ENCODE data around the gene WDR83.
"Not testable (repeated sequence)": the region's sequence is repeated elsewhere in the genome, so short reads cannot be mapped to it uniquely, and the experiment has no call there.

The WDR83 gene

GRCh38 chr19:12681074-12681987 lies 14.7 kb downstream of the WDR83 start, which contains the start of gene DHPS:
Gene DHPS, minus strand, starts transcription at chr19:12681880. Its CDS starts 114 bp downstream, at chr19:12681766.
- DNase-seq, result peak; percentile 40 to 95 (median 82)

DNA sequence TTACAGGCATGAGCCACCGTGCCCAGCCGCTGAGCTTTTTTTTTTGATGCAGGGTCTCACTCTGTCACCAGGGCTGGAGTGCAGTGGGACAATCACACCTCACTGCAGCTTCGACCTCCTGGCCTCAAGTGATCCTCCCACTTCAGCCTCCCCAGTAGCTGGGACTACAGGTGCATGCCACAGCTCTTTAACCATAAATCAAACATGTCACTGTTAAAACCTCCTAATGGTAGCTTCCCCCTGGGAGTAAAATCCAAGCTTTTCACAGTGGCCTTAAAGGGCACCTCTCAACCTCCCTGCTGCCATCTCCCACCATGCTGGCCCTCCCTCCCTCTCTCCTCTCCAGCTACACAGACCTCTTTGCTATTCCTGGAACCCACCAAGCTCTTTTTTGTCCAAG lies 19.2 kb downstream of the WDR83 start:
- DNase-seq, result no peak

GRCh38 chr19:12687496-12688196 lies 21.0 kb downstream of the WDR83 start, which contains the start of gene GNG14:
Gene GNG14, plus strand, starts transcription at chr19:12687998. Its CDS starts 51 bp downstream, at chr19:12688049.
- no peak for DNase-seq

- DNase-seq, result no peak
Measured at GRCh38 chr19:12689012-12689411, 22.4 kb downstream of the WDR83 start.

- no peak for DNase-seq
Measured at GRCh38 chr19:12689581-12690216, 23.1 kb downstream of the WDR83 start.

GRCh38 chr19:12692960-12693359 lies 26.4 kb downstream of the WDR83 start:
- no peak for DNase-seq

GRCh38 chr19:12694641-12695040 lies 28.0 kb downstream of the WDR83 start:
- no peak for DNase-seq

DNA sequence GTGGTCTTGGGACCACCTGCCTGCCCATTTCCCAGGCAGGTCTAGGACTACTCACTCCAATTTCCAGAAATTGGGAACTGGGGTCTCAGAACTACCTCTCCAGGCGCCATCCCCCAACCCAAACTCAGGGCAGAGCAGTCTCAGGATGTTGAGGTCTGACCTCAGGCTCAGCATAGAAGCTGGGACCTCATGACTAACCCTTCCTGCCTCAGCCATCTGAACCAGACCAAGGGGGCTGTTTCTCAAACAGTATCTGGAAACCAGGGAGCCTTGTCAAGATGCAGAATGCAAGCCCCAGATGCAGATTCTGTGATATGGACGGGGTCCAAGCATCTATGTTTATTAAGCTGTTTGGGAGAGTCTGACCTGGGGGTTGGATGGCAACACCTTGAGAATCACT lies 28.5 kb downstream of the WDR83 start:
- no peak for DNase-seq

GRCh38 chr19:12695514-12695913 lies 28.9 kb downstream of the WDR83 start:
- DNase-seq, result no peak

GRCh38 chr19:12695997-12696365 lies 29.4 kb downstream of the WDR83 start:
- no peak for DNase-seq

DNA sequence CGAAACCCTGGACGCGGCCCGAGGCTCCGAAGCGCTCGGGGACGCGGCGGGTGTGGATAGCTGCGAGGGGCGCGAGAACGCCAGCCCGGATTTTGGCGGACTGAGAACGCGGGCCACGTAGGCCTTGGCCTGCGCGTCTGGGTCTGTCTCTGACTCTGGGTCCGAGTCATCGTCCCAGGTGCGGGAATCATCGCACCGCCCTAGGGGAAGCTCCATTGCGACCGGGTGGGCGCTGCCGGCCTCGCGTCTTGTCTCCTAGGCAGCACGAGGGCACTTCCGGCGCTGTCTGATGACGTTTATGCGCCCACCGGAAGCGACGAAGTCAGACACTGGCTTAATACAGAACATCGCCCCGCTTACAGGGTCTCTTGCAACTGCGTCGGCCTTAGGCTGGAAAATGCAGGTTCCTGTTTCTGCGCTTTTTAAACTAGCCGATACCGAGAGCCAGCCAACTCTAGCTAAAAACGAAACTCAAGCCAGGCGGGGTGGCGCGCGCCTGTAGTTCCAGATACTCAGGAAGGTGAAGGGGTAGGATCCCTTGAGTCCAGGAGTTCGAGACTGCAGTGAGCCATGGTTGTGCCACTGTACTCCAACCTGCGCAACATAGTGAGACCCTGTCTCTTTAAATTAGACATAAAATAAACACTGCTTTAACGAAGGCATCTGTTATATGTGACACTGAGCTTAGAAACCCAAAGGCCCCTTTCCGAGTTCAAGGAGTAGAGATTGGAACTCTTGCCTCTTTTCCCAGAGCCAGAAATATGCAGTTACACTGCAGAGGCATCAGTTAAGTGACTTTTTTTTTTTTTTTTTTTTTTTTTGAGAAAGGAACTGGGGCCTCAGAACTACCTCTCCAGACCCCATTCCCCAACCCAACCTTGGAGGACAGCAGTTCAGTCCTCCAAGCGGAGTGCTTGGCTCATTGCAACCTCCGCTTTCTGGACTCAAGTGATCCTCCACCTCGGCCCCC lies 30.0 kb downstream of the WDR83 start, which contains the start of gene FBXW9:
TSS of gene FBXW9 (minus strand) at position 266 of the 970 bp plus-strand sequence. CDS start at position 216, 50 bp downstream.
- DNase-seq, result peak; percentile 72 to 100 (median 92)

DNA sequence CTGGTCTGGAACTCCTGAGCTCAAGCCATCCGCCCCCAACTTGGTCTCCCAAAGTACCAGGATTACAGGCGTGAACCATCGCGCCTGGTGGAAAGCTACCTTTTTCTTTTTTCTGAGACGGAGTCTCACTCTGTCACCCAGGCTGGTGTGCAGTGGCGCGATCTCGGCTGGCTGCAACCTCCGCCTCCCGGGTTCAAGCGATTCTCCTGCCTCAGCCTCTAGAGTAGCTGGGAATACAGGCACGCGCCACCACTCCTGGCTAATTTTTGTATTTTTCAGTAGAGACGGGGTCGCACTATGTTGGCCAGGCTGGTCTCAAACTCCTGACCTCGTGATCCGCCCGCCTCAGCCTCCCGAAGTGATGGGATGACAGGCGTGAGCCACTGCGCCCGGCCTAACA lies 30.8 kb downstream of the WDR83 start:
- not testable (repeated sequence) for DNase-seq

DNA sequence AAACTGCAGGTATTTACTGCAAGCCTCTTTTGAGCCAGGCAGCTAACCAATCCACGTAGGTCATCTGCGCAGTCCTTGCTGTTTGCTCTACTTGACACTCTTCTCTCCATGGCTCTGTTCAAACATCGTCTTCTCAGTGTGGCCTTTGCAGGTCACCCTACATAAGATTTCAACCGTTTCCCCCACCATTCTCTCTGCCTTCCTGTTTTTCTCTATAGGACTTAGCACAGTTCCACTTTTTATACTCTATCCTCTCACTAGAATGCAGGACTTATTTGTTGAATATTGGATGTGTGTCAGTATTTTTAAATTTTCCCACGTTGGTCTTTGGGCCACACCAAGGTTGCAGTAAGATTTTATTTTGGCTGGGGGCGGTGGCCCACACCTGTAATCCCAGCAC lies 31.5 kb downstream of the WDR83 start:
- DNase-seq, result no peak

GRCh38 chr19:12701596-12702282 lies 35.1 kb downstream of the WDR83 start:
- DNase-seq, result no peak

GRCh38 chr19:12703046-12703445 lies 36.4 kb downstream of the WDR83 start:
- no peak for DNase-seq

DNA sequence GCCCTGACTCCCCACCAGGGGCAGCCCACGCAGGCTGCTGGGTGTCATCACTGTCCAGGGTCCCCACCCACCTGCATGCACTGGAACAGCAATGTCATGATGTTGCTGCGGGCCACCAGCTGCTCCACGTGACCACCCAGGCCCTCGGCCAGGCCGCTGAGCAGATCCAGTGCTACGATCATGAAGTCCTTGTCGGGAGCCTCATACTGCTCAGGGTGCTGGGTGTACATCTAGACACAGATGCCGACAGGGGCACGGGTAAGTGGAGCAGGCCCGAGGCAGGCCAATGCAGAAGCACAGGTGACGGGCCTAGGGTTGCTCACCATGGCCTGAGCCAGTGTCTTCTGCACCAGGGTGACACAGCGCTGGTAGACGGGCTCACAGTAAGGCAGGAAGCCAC lies 38.6 kb downstream of the WDR83 start:
- DNase-seq, result no peak

DNA sequence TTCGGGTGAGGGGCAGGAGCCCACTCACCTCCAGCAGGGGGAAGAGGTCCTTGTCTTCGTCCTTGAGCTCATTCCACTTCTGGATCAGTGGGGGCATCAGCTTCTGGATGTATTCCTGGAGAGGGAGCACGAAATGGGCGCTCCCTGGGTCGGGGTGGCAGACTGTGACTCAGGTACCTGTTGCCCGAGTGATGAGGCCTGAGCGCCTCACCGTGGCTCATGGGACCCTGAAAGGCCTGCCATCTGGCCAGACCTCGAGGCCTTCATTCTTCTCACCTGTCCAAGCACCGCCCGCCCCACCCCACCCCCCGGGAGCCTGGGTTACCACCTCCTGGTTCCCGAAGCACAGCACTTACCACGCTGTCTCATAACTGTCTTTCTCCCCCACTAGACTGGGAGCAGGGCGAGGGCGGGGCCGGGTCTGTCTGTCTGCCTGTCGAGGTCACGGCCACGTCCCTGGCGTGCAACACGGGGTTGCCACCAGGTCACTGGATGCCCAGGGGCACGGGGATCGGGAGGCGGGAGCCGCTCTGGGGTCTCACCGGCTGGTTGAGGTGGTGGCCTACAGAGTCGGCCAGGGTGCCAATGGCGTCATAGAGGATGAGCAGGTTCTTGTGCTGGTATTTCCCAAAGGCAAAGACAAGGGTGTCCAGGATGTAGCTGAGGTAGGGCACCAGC lies 39.2 kb downstream of the WDR83 start:
- no peak for DNase-seq

DNA sequence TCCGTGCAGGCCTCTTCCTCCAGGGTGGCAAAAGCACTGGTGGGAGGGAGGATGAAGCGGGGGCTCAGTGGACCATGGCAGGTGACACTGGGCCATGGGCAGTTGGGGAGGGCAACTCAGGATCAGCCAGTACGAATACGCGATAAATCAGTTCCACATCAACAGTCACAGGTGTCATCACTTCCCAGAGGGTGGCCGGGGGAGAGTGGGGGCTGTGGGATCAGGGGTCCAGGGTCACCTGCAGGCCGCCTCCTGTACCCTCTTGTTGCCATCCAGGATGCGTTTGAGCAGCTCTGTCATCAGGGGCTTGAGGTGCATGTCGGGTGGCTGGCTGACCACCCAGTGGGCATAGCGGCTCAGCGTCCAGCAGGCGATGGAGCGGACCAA lies 39.7 kb downstream of the WDR83 start:
- DNase-seq, result no peak

- no peak for DNase-seq
Measured at GRCh38 chr19:12708641-12709040, 42.0 kb downstream of the WDR83 start.
